GM10847 (cell line): ENCODE data around the gene STAG1.

Source experiments
- POLR2A ChIP-seq: IDR thresholded peaks from 2 replicates; pipeline ENCODE4 v1.6.1; 2011; ENCODE audit not compliant: insufficient read length; ENCODE audit errors: extremely low read depth

STAG1 gene

DNA sequence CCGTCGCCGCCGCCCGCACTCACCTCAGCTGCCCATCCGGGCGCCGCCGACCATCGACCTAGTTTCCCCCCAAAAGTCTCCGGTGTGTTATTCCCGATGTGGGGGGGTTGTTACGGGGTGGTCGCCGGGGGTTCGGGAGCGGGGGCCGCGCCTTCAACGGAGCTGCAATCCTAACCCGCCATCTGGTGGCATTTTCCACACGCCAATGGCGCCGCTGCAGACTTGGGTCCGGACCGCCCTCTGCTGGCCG lies at the start of gene STAG1:
Gene STAG1 (minus strand): TSS at position 207 of the 250 bp plus-strand sequence. CDS start 121,480 bp downstream, outside the sequence.
- peak; percentile 21 for TF ChIP-seq POLR2A

DNA sequence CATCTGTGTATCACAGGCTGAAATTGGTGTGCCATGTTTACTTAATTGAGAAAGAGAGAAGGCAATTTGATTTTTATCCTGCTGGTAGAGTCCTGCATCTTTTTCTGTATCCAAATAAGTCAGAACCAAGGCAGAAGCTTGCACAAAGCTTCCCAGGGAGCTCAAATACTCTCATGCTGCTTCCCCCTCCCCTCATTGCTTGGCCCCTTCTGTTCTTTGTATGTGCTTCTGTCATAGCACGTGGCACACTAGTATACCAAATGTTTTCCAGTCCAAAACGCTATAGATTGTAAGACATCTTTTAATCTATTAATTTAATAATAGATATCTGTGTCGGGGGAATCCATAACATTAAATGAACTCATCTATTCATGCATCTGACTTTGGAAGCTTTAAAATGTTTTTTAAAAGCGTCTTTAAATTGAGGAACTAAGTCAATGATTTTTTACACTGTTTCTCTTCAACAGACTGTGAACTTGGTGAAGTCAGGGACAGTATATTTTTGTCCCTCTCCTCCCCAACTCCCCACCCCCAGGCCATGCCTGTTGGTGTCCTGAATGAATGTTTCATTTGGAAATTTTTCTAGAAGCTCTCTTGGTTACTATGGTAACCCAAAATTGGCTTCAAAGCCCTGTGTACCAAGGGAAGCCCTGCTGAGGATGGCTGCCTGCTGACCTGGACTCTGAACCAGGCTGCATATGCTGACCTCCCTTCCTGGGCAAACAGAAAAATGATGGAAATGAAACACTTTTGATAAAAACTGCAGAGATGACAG lies 40.6 kb upstream of the STAG1 start:
- TF ChIP-seq POLR2A, result no peak

DNA sequence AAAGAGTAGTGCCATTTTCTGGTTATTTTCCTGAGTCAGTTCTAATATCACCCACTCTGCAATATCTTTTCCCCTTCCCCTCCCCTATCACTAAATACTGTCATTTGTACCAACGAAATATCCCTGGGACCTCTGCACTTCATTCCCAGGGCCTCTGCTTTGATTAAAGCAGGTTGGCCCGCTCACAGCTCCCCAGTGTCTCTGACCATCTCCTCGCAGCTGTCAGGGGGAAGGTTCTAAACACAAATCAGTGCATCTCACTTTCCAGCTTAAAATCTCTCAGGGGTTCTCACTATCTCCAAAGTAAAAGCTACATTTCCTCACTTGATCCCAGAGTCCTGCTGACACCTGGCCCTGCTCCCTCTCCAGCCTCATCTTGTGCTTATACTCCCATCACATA lies 38.6 kb upstream of the STAG1 start:
- no peak for TF ChIP-seq POLR2A

DNA sequence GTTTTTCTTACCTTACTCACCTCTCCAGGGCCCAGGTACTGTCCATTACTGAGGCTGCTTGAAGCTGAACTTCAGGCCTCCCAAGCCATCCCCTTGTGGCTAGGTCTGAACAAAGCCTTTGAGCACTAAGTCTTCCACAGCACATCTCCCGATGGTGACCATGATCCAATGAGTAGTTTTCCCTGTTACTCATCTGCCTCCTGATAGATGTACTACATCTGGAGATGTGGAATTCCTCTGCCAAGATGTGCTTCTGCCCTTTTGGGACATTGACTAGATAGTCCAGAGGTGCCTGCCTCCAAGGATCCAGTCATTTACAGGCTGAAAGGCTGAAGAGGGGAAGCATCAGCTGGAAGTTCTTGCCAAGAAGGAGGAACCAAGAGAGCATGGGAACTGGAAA lies 37.8 kb upstream of the STAG1 start:
- TF ChIP-seq POLR2A, result no peak

DNA sequence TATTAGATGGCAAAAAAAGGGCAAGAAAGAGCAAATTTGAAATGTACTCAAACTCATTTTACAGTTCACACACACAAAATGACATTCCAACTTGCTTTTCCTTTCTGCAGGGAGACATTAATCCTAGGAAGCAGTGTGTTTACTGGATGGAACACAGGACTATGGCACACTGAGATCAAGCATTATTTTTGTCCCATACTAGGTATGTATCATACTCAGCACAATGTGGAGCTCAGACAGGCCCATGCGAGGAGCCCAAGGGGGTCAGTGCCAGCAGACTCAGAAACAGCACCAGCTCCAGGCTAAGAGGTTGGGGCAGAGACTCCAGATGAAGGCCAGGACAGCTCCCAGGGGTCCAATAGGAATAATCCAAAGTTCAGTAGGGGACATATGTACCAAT lies 36.0 kb upstream of the STAG1 start:
- TF ChIP-seq POLR2A, result no peak

DNA sequence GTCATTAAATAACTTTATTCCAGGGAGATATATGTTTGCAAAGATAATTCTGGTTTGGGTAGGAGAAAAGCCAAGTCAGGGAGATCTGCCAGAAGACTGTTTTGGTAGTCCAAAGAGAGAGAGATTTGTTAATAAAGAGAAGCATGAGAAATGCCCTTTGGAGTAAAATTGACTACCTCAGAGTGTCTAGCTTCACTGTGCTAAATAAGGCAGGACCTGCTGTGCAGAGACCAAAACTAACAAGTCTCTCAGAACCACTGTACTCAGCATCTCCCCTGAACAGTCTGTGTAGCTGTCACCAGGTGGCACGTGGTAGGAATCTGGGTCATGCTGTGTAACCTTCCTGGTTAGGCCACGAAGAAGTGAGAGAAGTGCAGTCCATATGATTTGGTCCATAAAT lies 35.2 kb upstream of the STAG1 start:
- TF ChIP-seq POLR2A, result no peak

DNA sequence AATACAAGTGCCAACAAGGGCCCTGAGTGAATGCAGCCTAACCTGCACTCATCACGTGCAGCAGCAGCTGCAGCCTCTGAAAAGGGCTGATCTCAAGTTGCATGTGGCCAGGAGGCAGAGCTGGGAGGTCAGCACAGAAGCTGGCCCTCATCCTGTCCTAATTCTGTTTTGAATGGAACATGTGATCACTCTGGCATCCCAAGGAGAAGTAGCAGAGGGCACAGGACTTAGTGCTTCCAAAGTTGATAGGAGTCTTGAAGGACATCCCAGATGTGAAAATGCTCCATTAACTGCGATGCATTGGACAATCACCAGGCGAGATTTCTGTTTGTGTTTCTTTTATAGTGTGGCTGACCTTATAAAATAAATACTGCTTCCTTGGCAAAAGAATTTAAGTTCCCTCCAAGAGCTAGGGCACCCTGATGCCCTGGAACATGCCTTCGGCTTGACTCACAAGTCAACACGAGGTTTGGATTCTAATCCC lies 31.6 kb upstream of the STAG1 start:
- no peak for TF ChIP-seq POLR2A

DNA sequence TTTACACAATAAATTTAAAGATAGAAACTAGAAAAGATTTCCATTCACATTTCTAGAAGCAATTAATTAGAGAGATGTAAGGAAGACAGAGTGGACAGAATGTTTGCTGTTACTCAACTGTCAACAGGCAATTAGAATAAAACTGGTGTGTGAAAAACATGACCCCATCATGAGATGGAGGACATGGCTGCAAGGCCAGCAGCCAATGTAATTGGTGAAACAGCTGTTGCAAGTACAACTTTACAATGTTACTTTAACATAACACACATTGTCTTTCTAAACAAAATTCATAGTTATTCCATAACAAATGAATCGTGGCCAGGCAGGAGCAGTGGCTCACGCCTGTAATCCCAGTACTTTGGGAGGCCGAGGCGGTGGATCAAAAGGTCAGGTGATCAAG lies 28.6 kb upstream of the STAG1 start:
- no peak for TF ChIP-seq POLR2A

DNA sequence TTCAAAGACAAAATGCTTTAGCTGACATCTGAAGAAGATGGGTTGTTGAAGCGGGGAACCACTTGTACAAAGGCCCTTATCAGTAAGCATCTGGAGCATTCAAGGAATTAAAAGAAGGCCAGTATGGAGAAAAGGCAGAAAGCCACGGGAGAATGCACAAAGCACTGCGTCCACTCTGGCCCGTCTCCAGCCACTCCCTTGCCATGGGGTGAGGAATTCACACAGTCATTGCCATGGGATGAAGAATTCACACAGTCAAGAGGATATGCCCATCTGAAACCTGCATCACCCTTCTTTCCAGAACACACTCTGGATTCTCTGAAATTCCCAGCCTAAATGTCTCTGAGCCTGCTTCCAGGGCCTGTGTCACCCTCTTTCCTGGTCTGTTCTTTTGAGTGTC lies 26.7 kb upstream of the STAG1 start:
- TF ChIP-seq POLR2A, result no peak

DNA sequence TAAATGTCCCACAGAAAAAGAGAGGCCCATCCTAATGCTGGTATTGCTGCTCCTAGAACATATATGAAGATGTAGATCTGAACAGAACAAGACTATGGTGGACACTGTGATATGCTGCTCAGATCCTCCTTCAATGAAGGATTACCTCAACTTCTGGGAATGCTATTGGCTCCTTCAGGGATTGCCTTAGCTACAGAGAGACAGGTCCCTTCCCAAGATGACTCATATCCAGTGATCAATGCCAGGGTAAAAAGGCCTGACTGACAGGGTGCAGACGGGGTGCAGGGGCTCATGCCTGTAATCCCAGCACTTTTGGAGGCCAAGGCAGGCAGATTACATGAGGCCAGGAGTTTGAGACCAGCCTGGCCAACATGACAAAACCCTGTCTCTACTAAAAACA lies 20.5 kb upstream of the STAG1 start:
- TF ChIP-seq POLR2A, result no peak

DNA sequence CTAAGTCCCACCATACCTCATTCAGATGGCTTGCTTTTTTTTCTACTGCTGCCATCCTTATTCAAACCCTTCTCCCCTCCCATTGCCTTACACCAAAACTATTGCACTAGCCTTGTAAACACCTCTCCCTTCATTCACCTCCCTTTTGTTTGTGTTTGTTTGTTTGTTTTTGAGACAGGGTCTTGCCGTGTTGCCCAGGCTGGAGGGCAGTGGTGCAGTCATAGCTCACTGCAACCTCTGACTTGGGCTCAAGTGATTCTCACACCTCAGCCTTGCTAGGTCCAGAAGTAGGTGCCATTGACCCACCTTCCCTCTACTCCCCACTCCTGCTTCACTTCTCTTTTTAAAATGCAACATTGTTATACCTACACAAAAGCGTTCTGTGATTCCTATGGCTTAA lies 3.0 kb upstream of the STAG1 start:
- TF ChIP-seq POLR2A, result no peak

DNA sequence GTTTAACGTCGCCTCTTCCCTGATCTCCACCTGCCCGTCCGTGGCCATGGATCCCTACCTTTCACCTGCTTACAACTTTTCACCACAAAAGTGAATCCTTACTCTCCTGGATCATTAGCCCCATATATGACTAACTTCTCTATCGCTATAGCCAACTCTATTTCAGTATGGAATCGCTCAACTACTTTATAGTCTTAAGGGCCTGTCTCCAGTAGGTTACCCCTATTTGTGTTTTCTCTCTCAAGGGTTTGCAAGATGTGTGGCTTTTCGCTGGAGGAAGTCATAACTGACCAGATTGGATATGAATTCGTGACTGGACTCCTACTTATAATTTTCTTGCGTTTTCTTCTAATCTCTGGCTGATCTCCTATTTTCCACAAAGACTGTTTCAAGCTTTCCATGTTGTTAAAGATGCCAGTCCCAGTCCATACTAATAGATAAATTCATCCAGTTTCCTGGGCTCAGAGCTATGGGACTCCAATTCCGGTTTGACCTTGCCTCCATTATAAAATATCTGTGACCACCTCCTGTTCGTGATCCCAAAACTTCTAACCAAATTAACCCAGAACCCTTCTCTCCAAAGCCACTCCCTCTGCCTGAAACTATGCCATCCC lies 1.3 kb upstream of the STAG1 start:
- no peak for TF ChIP-seq POLR2A

DNA sequence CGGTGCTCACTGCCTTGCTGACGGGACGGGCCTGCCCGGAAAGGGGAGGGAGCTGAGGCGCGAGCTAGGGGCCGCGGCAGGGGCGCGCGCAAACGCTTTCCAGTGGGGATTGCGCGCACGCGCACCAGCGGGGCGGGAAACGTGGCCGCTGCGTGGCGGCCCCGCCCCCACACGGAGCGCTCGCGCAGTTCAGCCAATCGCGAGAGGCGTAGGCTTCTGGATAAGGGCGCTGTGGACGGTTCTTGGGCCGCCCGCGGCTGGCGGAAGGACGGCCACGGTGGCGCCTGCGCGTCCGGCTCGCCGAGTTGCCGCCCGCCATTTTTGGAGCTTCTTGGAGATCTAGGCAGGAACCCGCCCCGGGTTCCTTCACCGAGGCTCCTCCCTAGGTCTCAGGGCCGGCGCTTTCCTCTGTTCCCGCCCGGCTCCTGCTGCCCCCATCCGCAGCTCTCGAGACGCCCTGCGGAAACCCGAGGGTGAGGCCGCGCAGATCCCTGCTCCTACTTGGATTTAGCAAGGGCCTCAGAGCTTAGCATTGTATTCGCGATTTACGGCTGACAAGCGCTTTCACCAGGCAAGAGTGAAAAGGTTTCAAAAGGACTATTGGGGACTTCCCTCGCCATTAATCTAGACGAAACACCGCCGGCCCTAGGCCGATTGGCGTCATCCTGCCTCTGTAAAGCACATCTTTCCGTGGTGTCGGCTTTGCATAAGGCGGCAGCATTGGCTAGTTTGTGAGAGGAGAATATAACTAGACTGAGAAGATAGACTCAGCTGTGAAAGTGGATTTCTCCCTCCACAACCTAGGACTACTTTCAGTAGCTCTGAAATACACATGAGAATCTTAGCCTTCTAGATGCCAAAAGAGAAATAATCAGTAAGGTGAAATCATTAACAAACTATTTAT lies 496 bp upstream of the STAG1 start:
- peak; percentile 60 for TF ChIP-seq POLR2A

DNA sequence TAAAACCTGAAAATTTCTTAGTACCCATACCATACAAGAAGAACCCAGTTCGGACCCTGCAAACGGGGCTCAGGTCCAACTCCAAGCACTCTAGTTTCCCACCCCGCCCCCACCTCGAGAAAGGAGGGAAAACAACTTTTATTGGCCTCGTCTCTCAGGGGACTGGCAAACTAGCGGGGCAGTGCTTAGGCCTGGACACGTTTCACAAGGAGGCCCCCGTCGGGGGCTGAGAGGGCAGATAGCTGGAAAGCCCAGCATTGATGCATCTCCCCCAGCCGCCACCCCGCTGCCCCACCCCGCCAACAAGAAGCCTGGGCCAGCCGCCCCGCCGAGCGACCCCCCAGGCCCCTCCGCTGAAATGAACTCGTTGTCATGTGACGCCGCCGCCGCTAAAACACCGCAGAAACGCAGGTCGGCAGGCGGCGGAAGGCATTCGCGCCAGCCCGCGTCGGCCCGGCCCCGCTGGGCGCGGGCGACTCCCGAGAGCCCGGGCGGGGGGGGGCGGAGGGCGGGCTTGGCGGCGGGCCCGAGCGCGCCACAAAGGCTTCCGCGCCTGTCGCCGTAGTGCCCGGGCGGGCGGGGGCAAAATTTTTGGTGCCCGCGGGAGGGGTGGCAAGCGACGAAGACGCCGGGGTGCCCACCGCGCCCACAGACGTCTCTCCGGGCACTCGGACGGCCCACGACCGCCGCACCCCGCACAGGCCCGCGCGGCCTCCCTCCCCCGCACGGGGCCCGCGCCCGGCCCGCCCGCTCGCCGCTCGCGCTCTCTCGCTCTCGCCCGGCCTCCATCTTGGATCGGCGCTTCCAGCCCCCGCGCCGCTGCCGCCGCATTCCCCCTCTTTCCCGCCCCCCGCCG lies 634 bp downstream of the STAG1 start:
- peak; percentile 13 for TF ChIP-seq POLR2A

DNA sequence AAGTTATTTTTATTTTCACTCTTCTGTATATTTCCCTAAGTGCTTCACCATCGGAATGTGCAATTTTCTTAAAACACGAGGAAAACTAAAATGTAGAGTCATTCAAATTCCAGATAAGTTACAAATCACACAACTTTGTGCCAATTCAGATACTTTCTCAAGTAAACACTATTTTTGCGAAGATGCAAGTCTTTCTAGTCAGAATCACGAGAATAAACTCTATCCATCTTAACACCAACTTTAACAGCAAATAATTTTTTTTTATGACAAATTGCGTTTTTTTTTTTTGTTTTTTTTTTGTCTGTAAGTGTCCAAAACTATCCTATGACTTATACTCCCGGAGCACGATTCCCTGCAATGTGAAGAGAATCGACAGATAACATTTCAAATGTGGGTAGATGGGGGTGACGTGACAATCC lies 1.3 kb downstream of the STAG1 start:
- no peak for TF ChIP-seq POLR2A

DNA sequence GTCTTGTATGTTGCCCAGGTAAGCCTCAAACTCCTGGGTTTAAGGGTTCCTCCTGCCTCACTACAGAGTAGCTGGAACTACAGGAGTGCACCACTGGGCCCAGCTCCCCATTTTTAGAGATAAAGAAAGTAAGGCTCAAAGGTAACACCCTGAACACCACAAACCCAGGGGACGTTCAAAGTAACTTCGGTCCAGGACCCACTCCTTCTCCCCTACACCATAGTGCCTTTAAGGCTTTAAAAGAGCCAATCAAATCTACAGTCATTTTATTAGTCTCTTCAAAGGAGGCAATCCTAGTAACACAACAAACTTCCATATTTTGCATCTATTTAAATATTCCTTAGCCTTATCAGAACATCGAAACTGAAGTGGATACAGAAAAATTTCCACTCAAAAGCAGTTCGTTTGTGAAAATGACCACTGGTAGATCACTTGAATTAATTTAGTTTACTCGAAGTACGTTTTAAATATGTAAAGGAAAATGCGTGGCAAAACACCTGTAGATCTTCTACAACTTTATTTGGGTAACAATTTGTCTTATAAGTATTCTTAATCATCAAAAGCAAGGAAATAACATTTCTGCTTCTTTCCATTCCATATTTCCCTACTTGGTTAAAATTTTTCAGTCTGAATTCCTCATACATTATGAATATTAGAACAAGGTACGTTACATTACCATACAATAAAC lies 1.8 kb downstream of the STAG1 start:
- TF ChIP-seq POLR2A, result no peak
